Measurements from ENCODE around the gene BCAN.
A peak's percentile ranks its signal among the peaks of the same experiment; 100 is the strongest.

Gene BCAN

GRCh38 chr1:156676820-156677615, 35.1 kb downstream of the BCAN start, which contains the start of gene NES:
NES (minus strand) TSS chr1:156677407; CDS start chr1:156677264, 143 bp downstream.
- no peak for FAIRE-seq
- DNase-seq (ENCODE audit: low spot score): no peak

GRCh38 chr1:156677616-156678596, 36.0 kb downstream of the BCAN start:
- DNase-seq (ENCODE audit: low spot score) (peak; percentile 49), FAIRE-seq (peak; percentile 42)

- FAIRE-seq (no peak), DNase-seq (ENCODE audit: low spot score) (no peak)
These were observed 38.1 kb downstream of the BCAN start for GRCh38 chr1:156680056-156680455.

- FAIRE-seq: no peak
- no peak for DNase-seq (ENCODE audit: low spot score)
These were observed 39.5 kb downstream of the BCAN start for GRCh38 chr1:156681196-156681960.

- DNase-seq (ENCODE audit: low spot score) (no peak), FAIRE-seq (no peak)
These were observed 40.4 kb downstream of the BCAN start for GRCh38 chr1:156682166-156682890.

GRCh38 chr1:156684227-156684782, 42.4 kb downstream of the BCAN start:
- peak; percentile 56 for DNase-seq (ENCODE audit: low spot score)
- peak; percentile 45 for FAIRE-seq

- peak; percentile 76 for DNase-seq (ENCODE audit: low spot score)
- no peak for FAIRE-seq
These were observed 47.4 kb downstream of the BCAN start for GRCh38 chr1:156689035-156689952.

GRCh38 chr1:156689953-156690674, 48.2 kb downstream of the BCAN start:
- DNase-seq (ENCODE audit: low spot score): peak; percentile 20
- FAIRE-seq: no peak

GRCh38 chr1:156690675-156691036, 48.7 kb downstream of the BCAN start:
- DNase-seq (ENCODE audit: low spot score) (no peak), FAIRE-seq (no peak)

- DNase-seq (ENCODE audit: low spot score) (no peak), FAIRE-seq (no peak)
These were observed 49.3 kb downstream of the BCAN start for GRCh38 chr1:156691191-156691590.

- FAIRE-seq (no peak), DNase-seq (ENCODE audit: low spot score) (peak; percentile 60)
These were observed 49.9 kb downstream of the BCAN start for GRCh38 chr1:156691665-156692440.

- FAIRE-seq (no peak), DNase-seq (ENCODE audit: low spot score) (no peak)
These were observed 50.6 kb downstream of the BCAN start for GRCh38 chr1:156692441-156692924.

GRCh38 chr1:156692925-156693847, 51.3 kb downstream of the BCAN start:
- DNase-seq (ENCODE audit: low spot score) (no peak), FAIRE-seq (no peak)

GRCh38 chr1:156693848-156694689, 52.2 kb downstream of the BCAN start:
- peak; percentile 48 for DNase-seq (ENCODE audit: low spot score)
- FAIRE-seq: no peak

GRCh38 chr1:156694690-156694962, 52.7 kb downstream of the BCAN start:
- FAIRE-seq: no peak
- no peak for DNase-seq (ENCODE audit: low spot score)

- DNase-seq (ENCODE audit: low spot score): no peak
- no peak for FAIRE-seq
These were observed 54.8 kb downstream of the BCAN start for GRCh38 chr1:156696755-156697154.

All from RCC 7860 (cell line).